ENCODE measurements around the gene CCNG1.

CCNG1 gene

DNA sequence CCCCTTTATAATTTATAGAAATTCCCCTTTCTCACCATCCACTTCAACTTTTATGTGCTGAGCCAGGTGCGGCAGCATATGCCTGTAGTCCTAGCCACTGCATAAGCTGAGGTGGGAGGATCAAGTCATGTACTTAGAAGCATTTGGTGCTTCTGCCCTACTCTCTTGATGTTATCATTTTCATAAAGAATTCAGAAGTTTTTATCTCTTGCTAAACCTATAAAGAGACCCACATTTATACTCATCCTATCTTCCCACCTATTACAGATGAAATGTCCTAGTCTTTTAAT lies 41.5 kb downstream of the CCNG1 start:
- no peak for DNase-seq (ENCODE audit: low spot score in 2 of 2)
- in situ Hi-C loops (cut with MboI; ENCODE audit: low sequenced_read_pairs), result no loop called here
- no peaks in the 10 kb centered on the region for H3K4me1 ChIP-seq
- H3K4me3 ChIP-seq, result no peak overlapping the region
- H3K27me3 ChIP-seq (ENCODE audit: low read depth), result no peaks in the 10 kb centered on the region
- H3K9me3 ChIP-seq, result no peaks in the 10 kb centered on the region
- H3K36me3 ChIP-seq (replicated peaks), result peaks cover 95% of the 10 kb centered on the region

GRCh38 chr5:163489055-163489744 lies 51.8 kb downstream of the CCNG1 start:
- in situ Hi-C loops (cut with MboI; ENCODE audit: low sequenced_read_pairs), result no loop called here
- peaks cover 84% of the 10 kb centered on the region for H3K36me3 ChIP-seq (replicated peaks)

GRCh38 chr5:163489745-163490075 lies 52.3 kb downstream of the CCNG1 start:
- Histone ChIP-seq H3K4me3 (no peak overlapping the region), H3K9me3 (no peaks in the 10 kb centered on the region), H3K27me3 (ENCODE audit: low read depth) (no peaks in the 10 kb centered on the region), H3K4me1 (no peaks in the 10 kb centered on the region), H3K36me3 (replicated peaks) (peaks cover 79% of the 10 kb centered on the region)
- no peak for DNase-seq (ENCODE audit: low spot score in 2 of 2)
- in situ Hi-C loops (cut with MboI; ENCODE audit: low sequenced_read_pairs), result no loop called here

More at GRCh38 chr5:163489055-163489744, 51.8 kb downstream of the CCNG1 start:
- H3K9me3 ChIP-seq, result no peaks in the 10 kb centered on the region
- no peaks in the 10 kb centered on the region for H3K27me3 ChIP-seq (ENCODE audit: low read depth)
- no peak overlapping the region for H3K4me3 ChIP-seq
- DNase-seq (ENCODE audit: low spot score in 2 of 2), result peak in 1 of 2 experiments; percentile 27
- H3K4me1 ChIP-seq, result no peaks in the 10 kb centered on the region
